Hepatocyte (in vitro differentiated cells): ENCODE data around the gene BNIP2. TPM values are rescaled to one million over a fixed set of nuclear protein-coding genes. Genes with fewer than 3 reads are reported as not detected.

Experiments
- DNase-seq: peaks from one replicate; pipeline ENCODE4 v3.0.0-alpha.2; 2016; ENCODE audit warnings: low spot score
- H2AFZ ChIP-seq: fragments of 200-600 bp; sonication (generic); 2 replicates; pipeline ENCODE4 v1.6.0; 2016; ENCODE audit warnings: antibody characterized with exemption, mild to moderate bottlenecking
- H3K27ac ChIP-seq: fragments of 200-600 bp; sonication (generic); 2 replicates; pipeline ENCODE4 v1.5.1; 2016; ENCODE audit warnings: mild to moderate bottlenecking
- H3K27me3 ChIP-seq: fragments of 200-600 bp; sonication (generic); 2 replicates; pipeline ENCODE4 v1.6.1; 2016
- H3K36me3 ChIP-seq: fragments of 200-600 bp; sonication (generic); replicated peaks from 2 replicates; pipeline ENCODE4 v1.5.1; 2016; ENCODE audit warnings: low read depth; ENCODE audit not compliant: insufficient read depth
- H3K4me1 ChIP-seq: fragments of 200-600 bp; sonication (generic); 2 replicates; pipeline ENCODE4 v1.5.1; 2016; ENCODE audit warnings: mild to moderate bottlenecking, moderate library complexity; ENCODE audit not compliant: insufficient read depth
- H3K4me2 ChIP-seq: fragments of 200-600 bp; sonication (generic); 2 replicates; pipeline ENCODE4 v1.6.0; 2016
- H3K4me3 ChIP-seq: fragments of 200-600 bp; sonication (generic); 2 replicates; pipeline ENCODE4 v1.5.1; 2016; ENCODE audit warnings: mild to moderate bottlenecking
- H3K79me2 ChIP-seq: fragments of 200-600 bp; sonication (generic); 2 replicates; pipeline ENCODE4 v1.6.0; 2017; ENCODE audit warnings: mild to moderate bottlenecking
- H3K9me2 ChIP-seq: fragments of 200-600 bp; sonication (generic); replicated peaks from 2 replicates; pipeline ENCODE4 v1.6.0; 2017; ENCODE audit warnings: mild to moderate bottlenecking; ENCODE audit not compliant: insufficient read depth
- H3K9me3 ChIP-seq: fragments of 200-600 bp; sonication (generic); 2 replicates; pipeline ENCODE4 v1.5.1; 2016; ENCODE audit warnings: low read depth, mild to moderate bottlenecking
- H4K20me1 ChIP-seq: fragments of 200-600 bp; sonication (generic); 2 replicates; pipeline ENCODE4 v1.6.0; 2016; ENCODE audit warnings: mild to moderate bottlenecking; ENCODE audit not compliant: insufficient read depth, poor library complexity, severe bottlenecking
- EZH2 ChIP-seq: fragments of 200-600 bp; sonication (generic); IDR thresholded peaks from 2 replicates; pipeline ENCODE4 v1.6.1; 2016; ENCODE audit warnings: antibody characterized with exemption, mild to moderate bottlenecking, borderline replicate concordance
- EZH2phosphoT487 ChIP-seq: fragments of 200-600 bp; sonication (generic); IDR thresholded peaks from one replicate; pipeline ENCODE4 v1.6.1; 2018; ENCODE audit warnings: antibody characterized with exemption, mild to moderate bottlenecking, low read depth, moderate library complexity; ENCODE audit not compliant: unreplicated experiment, severe bottlenecking
- WGBS: methylation state at CpG from one replicate; pipeline ENCODE4 v1.1.6; 2016; ENCODE audit warnings: low lambda C conversion rate; ENCODE audit errors: missing lambda C conversion rate; 5-methylcytosine and 5-hydroxymethylcytosine counted together
- polyA plus RNA-seq: library from polyadenylated mRNA; unstranded; fragments of >200 nt; fragmentation: Nextera tagmentation; extraction: Ambion mirVana; gene quantifications from 2 replicates; pipeline ENCODE4 v1.2.1, GENCODE V29; 2016
- total RNA-seq: library from RNA; depleted of rRNA; stranded (reverse); fragments of >200 nt; gene quantifications from 2 replicates; pipeline ENCODE4 v1.2.3, GENCODE V29; 2014
- TF ChIP-seq, protein P1 (sequence below): fragments of 200-600 bp; sonication (generic); IDR thresholded peaks from 2 replicates; pipeline ENCODE4 v1.5.1; 2016; ENCODE audit warnings: antibody characterized with exemption, mild to moderate bottlenecking; ENCODE audit not compliant: poor library complexity

The BNIP2 gene
- total and polyA plus RNA-seq, 2 experiments from 2014 or later, result 55.0 to 102 TPM

- H3K9me2 ChIP-seq, result no peaks in the 10 kb centered on the region
- peaks cover 41% of the 10 kb centered on the region for H4K20me1 ChIP-seq
- no peak overlapping the region for H3K4me2 ChIP-seq
- no peak overlapping the region for H3K4me3 ChIP-seq
- H3K4me1 ChIP-seq, result peaks cover 3% of the 10 kb centered on the region
- H3K27me3 ChIP-seq, result no peaks in the 10 kb centered on the region
- H3K79me2 ChIP-seq, result peaks cover 62% of the 10 kb centered on the region
- WGBS, result 95% methylated on average over 4 of the region's 5 CpGs
- H2AFZ ChIP-seq, result no peak overlapping the region
- TF ChIP-seq, protein P1, sequence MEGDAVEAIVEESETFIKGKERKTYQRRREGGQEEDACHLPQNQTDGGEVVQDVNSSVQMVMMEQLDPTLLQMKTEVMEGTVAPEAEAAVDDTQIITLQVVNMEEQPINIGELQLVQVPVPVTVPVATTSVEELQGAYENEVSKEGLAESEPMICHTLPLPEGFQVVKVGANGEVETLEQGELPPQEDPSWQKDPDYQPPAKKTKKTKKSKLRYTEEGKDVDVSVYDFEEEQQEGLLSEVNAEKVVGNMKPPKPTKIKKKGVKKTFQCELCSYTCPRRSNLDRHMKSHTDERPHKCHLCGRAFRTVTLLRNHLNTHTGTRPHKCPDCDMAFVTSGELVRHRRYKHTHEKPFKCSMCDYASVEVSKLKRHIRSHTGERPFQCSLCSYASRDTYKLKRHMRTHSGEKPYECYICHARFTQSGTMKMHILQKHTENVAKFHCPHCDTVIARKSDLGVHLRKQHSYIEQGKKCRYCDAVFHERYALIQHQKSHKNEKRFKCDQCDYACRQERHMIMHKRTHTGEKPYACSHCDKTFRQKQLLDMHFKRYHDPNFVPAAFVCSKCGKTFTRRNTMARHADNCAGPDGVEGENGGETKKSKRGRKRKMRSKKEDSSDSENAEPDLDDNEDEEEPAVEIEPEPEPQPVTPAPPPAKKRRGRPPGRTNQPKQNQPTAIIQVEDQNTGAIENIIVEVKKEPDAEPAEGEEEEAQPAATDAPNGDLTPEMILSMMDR, result no peak
- no peaks in the 10 kb centered on the region for H3K36me3 ChIP-seq
- no peak for DNase-seq
- no peak overlapping the region for H3K27ac ChIP-seq
- H3K9me3 ChIP-seq, result no peaks in the 10 kb centered on the region
Observed at GRCh38 chr15:59680870-59681269, 8.2 kb downstream of the BNIP2 start.

DNA sequence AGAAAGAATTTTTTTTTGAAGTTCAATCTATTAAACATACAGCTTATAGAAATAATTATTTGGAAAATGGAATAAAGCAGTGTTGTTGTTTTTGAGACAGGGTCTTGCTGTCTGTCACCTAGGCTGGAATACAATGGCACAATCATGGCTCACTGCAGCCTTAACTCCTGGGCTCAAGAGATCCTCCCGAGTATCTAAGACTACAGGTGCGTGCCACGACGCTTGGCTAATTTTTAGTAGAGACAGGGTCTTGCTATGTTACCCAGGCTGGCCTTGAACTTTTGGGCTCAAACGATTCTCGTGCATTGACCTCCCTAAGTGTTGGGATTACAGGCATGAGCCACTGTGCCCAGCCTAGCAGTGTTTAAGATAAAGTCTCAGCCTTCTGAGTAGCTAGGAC lies 8.8 kb downstream of the BNIP2 start:
- DNase-seq, result no peak
- Histone ChIP-seq H3K4me2 (no peak overlapping the region), H3K36me3 (no peaks in the 10 kb centered on the region), H3K79me2 (peaks cover 57% of the 10 kb centered on the region), H3K4me3 (no peak overlapping the region), H3K27ac (no peak overlapping the region), H3K4me1 (no peaks in the 10 kb centered on the region), H3K9me3 (no peaks in the 10 kb centered on the region), H3K9me2 (no peaks in the 10 kb centered on the region), H2AFZ (no peak overlapping the region), H3K27me3 (no peaks in the 10 kb centered on the region), H4K20me1 (peaks cover 35% of the 10 kb centered on the region)
- 95% methylated on average over 6 of the region's 6 CpGs for WGBS
- TF ChIP-seq EZH2 (no peak), EZH2phosphoT487 (no peak)
- TF ChIP-seq, protein P1, result no peak

DNA sequence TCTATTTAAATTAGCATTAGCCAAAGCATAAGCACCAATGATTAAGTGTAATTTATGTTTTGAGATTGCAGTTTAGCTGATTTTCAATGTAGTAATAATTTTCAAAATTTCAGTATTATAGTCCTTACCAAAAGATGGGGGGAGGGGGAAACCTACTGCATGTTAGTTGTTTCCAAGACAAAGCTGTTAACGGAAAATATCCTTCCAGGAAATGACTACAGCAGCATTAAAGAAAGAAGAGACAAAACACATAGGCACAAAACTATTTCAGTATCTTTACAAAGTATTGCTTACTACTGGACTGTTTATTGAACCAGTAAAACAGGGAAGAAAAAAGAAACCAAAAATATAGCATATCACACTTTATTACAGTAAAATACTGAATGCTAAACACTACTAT lies 10.5 kb downstream of the BNIP2 start:
- Histone ChIP-seq H3K9me3 (no peaks in the 10 kb centered on the region), H3K79me2 (peaks cover 40% of the 10 kb centered on the region), H3K36me3 (no peaks in the 10 kb centered on the region), H3K4me1 (no peaks in the 10 kb centered on the region), H3K9me2 (no peaks in the 10 kb centered on the region), H2AFZ (no peak overlapping the region), H3K27ac (no peak overlapping the region), H3K4me2 (no peak overlapping the region), H3K27me3 (no peaks in the 10 kb centered on the region), H4K20me1 (peaks cover 19% of the 10 kb centered on the region), H3K4me3 (no peak overlapping the region)
- 90% methylated on average over 1 of the region's 1 CpG for WGBS
- no peak for DNase-seq
- TF ChIP-seq, protein P1, result no peak
- TF ChIP-seq EZH2phosphoT487 (no peak), EZH2 (no peak)

DNA sequence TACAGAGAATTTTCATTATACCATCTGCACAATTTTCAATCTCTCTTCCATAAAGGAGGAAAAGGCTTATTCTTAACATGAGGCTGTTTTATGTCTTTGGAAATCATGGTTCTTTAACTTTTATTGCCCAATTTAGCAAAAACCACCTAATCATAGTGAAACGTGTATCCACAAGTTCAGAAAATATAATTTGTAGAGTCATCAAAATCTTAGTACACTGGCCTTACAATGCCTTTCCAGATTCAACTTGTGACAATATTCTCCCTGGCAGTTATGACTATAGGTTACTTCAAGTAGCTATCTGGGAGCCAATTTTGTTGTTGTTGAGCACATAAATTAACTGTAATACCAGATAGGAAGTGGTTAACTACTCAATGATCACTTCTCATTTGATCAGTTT lies 10.9 kb downstream of the BNIP2 start:
- no peaks in the 10 kb centered on the region for H3K27me3 ChIP-seq
- DNase-seq, result no peak
- H3K9me3 ChIP-seq, result no peaks in the 10 kb centered on the region
- H3K27ac ChIP-seq, result no peak overlapping the region
- WGBS, result 96% methylated on average over 1 of the region's 1 CpG
- H3K4me2 ChIP-seq, result no peak overlapping the region
- TF ChIP-seq EZH2 (no peak), EZH2phosphoT487 (no peak)
- TF ChIP-seq, protein P1, result no peak
- no peak overlapping the region for H3K4me3 ChIP-seq
- no peaks in the 10 kb centered on the region for H3K4me1 ChIP-seq
- H3K36me3 ChIP-seq, result no peaks in the 10 kb centered on the region
- H2AFZ ChIP-seq, result no peak overlapping the region
- no peaks in the 10 kb centered on the region for H3K9me2 ChIP-seq
- H4K20me1 ChIP-seq, result peaks cover 19% of the 10 kb centered on the region
- peaks cover 35% of the 10 kb centered on the region for H3K79me2 ChIP-seq
